Psoas muscle (tissue), 8 donors: ENCODE measurements around the gene CLSTN2. TPM values are rescaled to one million over a fixed set of nuclear protein-coding genes. Genes with fewer than 3 reads are reported as not detected.

Experiments used
- ATAC-seq, 4 donors: fragments of 200-7000 bp; cut with Tn5 transposase; one replicate each; pipeline ENCODE4 v1.9.1; 2020; ENCODE audit warnings: moderate library complexity in 3 of 4, mild to moderate bottlenecking in 2 of 4
- DNase-seq, 2 donors: peaks; one replicate each; pipeline ENCODE4 v3.0.0-alpha.2; 2020
- H3K27ac ChIP-seq: fragments of 200-600 bp; one replicate; pipeline ENCODE4 v1.8.0; 2022
- H3K27me3 ChIP-seq, 3 donors: fragments of 200-600 bp in 1 of 3; one replicate each; pipeline versions ENCODE4 v1.6.1 to v1.8.0; 2013 to 2022; ENCODE audit warnings: low read length in 2 of 3, mild to moderate bottlenecking in 2 of 3, moderate library complexity in 1 of 3; ENCODE audit not compliant: insufficient read depth in 3 of 3
- H3K36me3 ChIP-seq, 2 donors: fragments of 200-600 bp in 1 of 2; one replicate each; pipeline versions ENCODE4 v1.6.1 to v1.8.0; 2013 to 2022; ENCODE audit warnings: low read depth in 1 of 2, mild to moderate bottlenecking in 1 of 2, moderate library complexity in 1 of 2; ENCODE audit not compliant: insufficient read depth in 1 of 2
- H3K4me1 ChIP-seq: fragments of 200-600 bp; one replicate; pipeline ENCODE4 v1.8.0; 2022
- H3K4me3 ChIP-seq: fragments of 200-600 bp; one replicate; pipeline ENCODE4 v1.8.0; 2022; ENCODE audit warnings: mild to moderate bottlenecking
- H3K9me3 ChIP-seq: fragments of 200-600 bp; one replicate; pipeline ENCODE4 v1.8.0; 2022
- CTCF ChIP-seq: fragments of 200-600 bp; IDR thresholded peaks from one replicate; pipeline ENCODE4 v1.8.0; 2022; ENCODE audit warnings: antibody characterized with exemption
- WGBS, 3 donors: extraction: QIAGEN DNeasy Blood & Tissue Kit; methylation state at CpG; one replicate each; pipeline versions ENCODE4 v1.1.6 to v1.1.7; 2013; 5-methylcytosine and 5-hydroxymethylcytosine counted together
- intact Hi-C, 2 donors: fragments of 100-400 bp; cut with DNase I; formaldehyde crosslinking; loops; one replicate each; pipeline versions ENCODE4 v1.11.0 to v1.14.2; 2022
- polyA plus RNA-seq, 3 donors: library from polyadenylated mRNA; stranded (reverse); fragments of 200-250 nt; gene quantifications; one replicate each; pipeline ENCODE4 v1.2.3, GENCODE V29; 2013
- total RNA-seq, 4 donors: library from RNA; stranded (reverse); fragmentation: NEBNext Ultra II Directional in 2 of 4; extraction: Animal tissue kit (Norgen Biotek cat#: 25700) in 2 of 4; gene quantifications; one replicate each; pipeline versions ENCODE4 v1.2.1 to v1.2.4, GENCODE V29; 2021 to 2023
- donor health status: healthy with polysubstance abuse.
- donor health status: DM: no; HTN: no; CAD: no; lungs with moderate emphysema.
- donor health status: Bipolar disorder and iron deficiency.
- donor health status: healthy.
- donor health status: DM: yes; HTN: yes; CAD: no.
- donor health status: DM: no; HTN: no; CAD: no.
- donor health status: DM: no; HTN: no; CAD: no.
- donor health status: DM: yes; HTN: yes; CAD: no.

CLSTN2 gene
- total and polyA plus RNA-seq, 7 donors = 0.24 to 5.0 (median 1.5) TPM

DNA sequence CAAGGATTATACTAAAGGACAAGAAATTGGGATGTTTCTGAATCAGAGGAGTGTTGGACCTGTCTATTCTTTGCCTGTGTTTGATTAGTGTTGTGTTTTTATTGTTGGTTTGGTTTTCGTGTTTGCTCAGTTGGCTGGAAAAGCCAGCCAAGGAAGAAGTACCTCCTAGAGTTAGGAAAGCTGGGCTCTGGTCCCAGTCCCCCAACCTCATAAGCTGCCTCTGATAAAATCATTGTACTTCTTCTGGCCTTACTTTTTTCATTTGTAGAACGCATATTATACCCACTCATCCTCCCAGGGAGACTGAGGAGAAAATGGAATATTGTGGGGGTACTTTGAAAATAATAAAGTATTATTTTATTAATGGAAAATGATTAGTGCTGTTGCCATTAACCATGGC lies 565.5 kb downstream of the CLSTN2 start:
- no peak for TF ChIP-seq CTCF
- Histone ChIP-seq H3K4me1 (no peaks in the 10 kb centered on the region), H3K36me3 (no peaks in the 10 kb centered on the region), H3K27ac (no peak overlapping the region), H3K9me3 (no peaks in the 10 kb centered on the region), H3K4me3 (no peak overlapping the region), H3K27me3 (no peaks in the 10 kb centered on the region)
- no peak for DNase-seq
- WGBS, 3 donors = 83 to 91% (median 90%) methylated on average over 2 of the region's 2 CpGs
- intact Hi-C loops = no loop called here
- ATAC-seq = no peak

DNA sequence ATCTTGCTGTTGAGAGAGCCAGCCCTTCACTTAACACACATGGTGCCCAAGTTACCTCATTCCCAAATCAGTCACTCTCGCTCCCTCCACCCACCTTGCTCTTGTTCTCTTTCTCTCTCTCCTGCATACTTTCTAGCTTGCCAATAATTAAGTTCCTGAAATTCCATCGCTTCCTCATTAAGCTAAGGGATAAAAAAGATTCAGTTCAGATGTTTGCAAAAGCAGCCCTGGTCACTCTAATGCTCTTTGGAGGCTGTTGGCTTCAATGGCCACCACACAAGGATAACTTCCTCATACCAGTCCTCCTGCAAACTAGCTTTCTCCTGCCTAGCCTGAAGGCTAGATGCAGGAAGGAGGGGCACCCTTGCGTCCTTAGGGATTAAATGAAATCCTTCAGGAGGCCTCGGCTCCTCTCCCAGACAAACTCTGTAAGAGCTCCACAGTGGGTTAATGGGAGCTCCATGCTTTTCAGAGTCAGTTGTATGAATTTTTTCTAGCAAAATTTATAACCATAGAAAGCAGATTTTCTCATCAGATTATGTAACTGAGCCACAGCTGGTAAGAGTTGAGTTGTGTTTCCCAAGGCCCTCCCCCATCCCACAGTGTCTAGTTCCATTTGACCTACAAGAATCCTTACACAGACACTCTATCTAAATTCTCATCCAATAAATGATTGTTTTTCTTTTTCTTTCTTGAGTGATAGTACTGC lies 566.2 kb downstream of the CLSTN2 start:
- 58 to 69% (median 62%) methylated on average over 4 of the region's 4 CpGs for WGBS, 3 donors
- no peak overlapping the region for H3K27ac ChIP-seq

GRCh38 chr3:140501770-140502364 lies 566.9 kb downstream of the CLSTN2 start:
- H3K4me3 ChIP-seq = no peak overlapping the region
- no peaks in the 10 kb centered on the region for H3K36me3 ChIP-seq
- no peaks in the 10 kb centered on the region for H3K9me3 ChIP-seq
- DNase-seq (no peak), ATAC-seq (no peak)
- intact Hi-C loops = no loop called here
- no peaks in the 10 kb centered on the region for H3K27me3 ChIP-seq
- no peaks in the 10 kb centered on the region for H3K4me1 ChIP-seq
- no peak for TF ChIP-seq CTCF
- no peak overlapping the region for H3K27ac ChIP-seq

More for the DNA sequence above, 566.2 kb downstream of the CLSTN2 start:
- H3K4me1 ChIP-seq = no peaks in the 10 kb centered on the region
- intact Hi-C loops = no loop called here
- TF ChIP-seq CTCF = no peak
- ATAC-seq (peak in 1 of 4 donors; percentile 43), DNase-seq (no peak)
- H3K27me3 ChIP-seq = no peaks in the 10 kb centered on the region
- H3K4me3 ChIP-seq = no peak overlapping the region
- no peaks in the 10 kb centered on the region for H3K36me3 ChIP-seq
- H3K9me3 ChIP-seq = no peaks in the 10 kb centered on the region

DNA sequence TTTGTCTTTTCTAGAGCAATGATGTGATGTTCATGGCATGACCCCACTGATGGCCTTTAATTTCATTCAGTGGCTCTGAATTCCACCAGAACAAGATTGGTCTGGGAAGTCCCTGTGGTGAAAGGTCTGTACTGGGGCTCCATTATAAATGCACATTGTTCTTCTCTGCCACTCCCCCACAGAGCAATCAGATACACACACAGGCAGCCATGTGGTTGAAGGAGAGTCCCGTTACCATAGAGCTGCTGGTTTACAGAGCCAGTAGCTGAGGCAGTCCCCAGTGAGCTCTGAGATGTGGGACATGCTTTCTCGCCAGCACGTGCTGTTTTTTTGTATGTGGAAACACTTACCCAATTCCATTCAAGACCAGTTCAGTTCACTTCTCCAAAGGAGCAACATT lies 570.2 kb downstream of the CLSTN2 start:
- Histone ChIP-seq H3K27ac (no peak overlapping the region), H3K36me3 (no peaks in the 10 kb centered on the region), H3K27me3 (no peaks in the 10 kb centered on the region), H3K4me3 (no peak overlapping the region), H3K4me1 (no peaks in the 10 kb centered on the region), H3K9me3 (no peaks in the 10 kb centered on the region)
- intact Hi-C loops = no loop called here
- DNase-seq (peak in 1 of 2 donors; percentile 51), ATAC-seq (peak in 1 of 4 donors; percentile 50)
- WGBS, 3 donors = 40 to 57% (median 42%) methylated on average over 3 of the region's 3 CpGs
- no peak for TF ChIP-seq CTCF
